GM12865 (cell line): ENCODE data around the gene ANAPC5.

Source experiments
- DNase-seq: peaks from one replicate; pipeline ENCODE4 v3.0.0; 2010; ENCODE audit warnings: low read depth
- H3K4me3 ChIP-seq: 2 replicates; pipeline ENCODE4 v1.5.1; 2011; ENCODE audit warnings: mild to moderate bottlenecking, low read depth, low read length, control low read depth
- CTCF ChIP-seq: IDR thresholded peaks from 2 replicates; pipeline ENCODE4 v1.5.1; 2011; ENCODE audit warnings: low read length, control low read depth, low read depth, inconsistent platforms; ENCODE audit not compliant: insufficient read depth; ENCODE audit errors: missing control alignments

Gene ANAPC5

GRCh38 chr12:121364683-121365121 is 12.5 kb upstream of the ANAPC5 start:
- no peak for TF ChIP-seq CTCF
- no peak overlapping the region for H3K4me3 ChIP-seq
- no peak for DNase-seq

- no peak overlapping the region for H3K4me3 ChIP-seq
- no peak for TF ChIP-seq CTCF
- DNase-seq: no peak
Observed at GRCh38 chr12:121358073-121358472, 5.9 kb upstream of the ANAPC5 start.

DNA sequence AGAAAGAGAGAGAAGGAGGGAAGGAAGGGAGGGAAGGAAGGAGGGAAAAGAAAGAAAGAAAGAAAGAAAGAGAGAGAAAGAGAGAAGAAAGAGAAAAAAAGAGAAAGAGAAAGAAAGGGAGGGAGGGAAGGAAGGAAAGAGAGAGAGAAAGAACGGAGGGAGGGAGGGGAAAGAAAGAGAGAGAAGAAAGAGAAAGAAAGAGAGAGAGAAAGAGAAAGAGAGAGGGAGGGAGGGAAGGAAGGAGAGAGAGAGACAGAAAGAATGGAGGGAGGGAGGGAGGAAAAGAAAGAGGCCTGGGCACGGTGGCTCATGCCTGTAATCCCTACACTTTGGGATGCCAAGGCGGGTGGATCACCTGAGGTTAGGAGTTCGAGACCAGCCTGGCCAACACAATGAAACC is 5.1 kb upstream of the ANAPC5 start:
- no peak for TF ChIP-seq CTCF
- no peak for DNase-seq
- H3K4me3 ChIP-seq: no peak overlapping the region

DNA sequence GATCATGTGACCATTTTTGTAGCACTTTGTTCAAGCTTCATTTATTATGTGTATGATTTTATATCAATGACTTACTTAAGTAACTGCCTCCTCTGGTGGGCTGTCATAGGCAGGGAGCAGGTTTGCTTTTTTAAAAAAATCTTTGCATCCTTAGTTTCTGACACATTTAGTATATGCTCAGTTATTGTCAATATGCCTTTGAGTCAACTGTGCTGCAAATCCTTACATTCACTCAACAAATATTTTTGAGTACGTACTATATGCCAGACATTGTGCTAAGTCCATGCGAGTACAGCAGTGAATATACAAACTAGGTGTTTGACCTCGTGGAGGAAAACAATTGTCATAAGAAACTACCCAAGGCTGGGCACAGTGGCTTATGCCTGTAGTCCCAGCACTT is 4.4 kb upstream of the ANAPC5 start:
- DNase-seq: no peak
- H3K4me3 ChIP-seq: no peak overlapping the region
- TF ChIP-seq CTCF: no peak

DNA sequence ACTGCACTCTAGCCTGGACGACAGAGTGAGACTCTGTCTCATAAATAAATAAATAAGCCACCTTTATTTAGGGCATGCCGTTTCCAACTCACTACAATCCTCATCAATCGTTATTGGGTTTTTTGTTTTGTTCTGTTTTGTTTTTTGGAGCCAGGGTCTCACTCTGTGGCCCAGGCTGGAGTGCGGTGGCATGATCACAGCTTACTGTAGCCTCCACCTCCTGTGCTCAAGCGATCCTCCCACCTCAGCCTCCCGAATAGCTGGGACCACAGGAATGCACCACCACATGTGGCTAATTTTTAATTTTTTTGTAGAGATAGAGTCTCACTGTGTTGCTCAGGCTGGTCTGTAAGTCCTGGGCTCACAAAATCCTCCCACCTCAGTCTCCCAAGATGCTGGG is 3.6 kb upstream of the ANAPC5 start:
- no peak for DNase-seq
- no peak overlapping the region for H3K4me3 ChIP-seq
- TF ChIP-seq CTCF: no peak

GRCh38 chr12:121352682-121353018 is 439 bp upstream of the ANAPC5 start:
- DNase-seq: no peak
- TF ChIP-seq CTCF: no peak
- H3K4me3 ChIP-seq: peak overlapping the region; percentile 95

DNA sequence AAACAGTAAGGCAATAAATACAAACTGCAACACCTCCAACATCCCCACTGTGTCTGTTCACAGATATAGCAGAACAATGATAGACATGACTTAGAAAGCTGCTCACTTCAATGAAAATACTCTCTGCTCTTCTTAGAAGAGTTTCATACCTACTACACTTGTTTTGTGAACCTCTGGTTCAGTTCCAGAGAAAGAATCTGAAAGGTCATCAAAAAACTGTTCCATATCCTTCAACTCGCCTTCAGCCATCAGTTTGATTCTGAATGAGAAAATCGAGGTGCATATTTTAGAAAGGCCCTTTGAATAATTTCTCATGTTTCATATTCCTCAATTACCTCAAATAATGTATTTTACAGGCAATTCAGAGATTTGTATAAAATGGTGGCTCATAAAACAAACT is 5.5 kb downstream of the ANAPC5 start:
- DNase-seq: no peak
- H3K4me3 ChIP-seq: no peak overlapping the region
- TF ChIP-seq CTCF: no peak
